Mesothelial cell of epicardium (in vitro differentiated cells): ENCODE measurements around the gene DUSP8. TPM values are rescaled to one million over a fixed set of nuclear protein-coding genes. Genes with fewer than 3 reads are reported as not detected.

Experiments
- DNase-seq, 2 experiments: peaks; one replicate each; pipeline ENCODE4 v3.0.0; 2021; ENCODE audit warnings: low spot score in 2 of 2; ENCODE audit not compliant: unreplicated experiment in 2 of 2
- H3K27ac Mint-ChIP-seq: 2 replicates; pipeline ENCODE4 v1.8.0; 2021; ENCODE audit warnings: mixed read lengths
- H3K27me3 Mint-ChIP-seq: 2 replicates; pipeline ENCODE4 v1.8.0; 2021; ENCODE audit warnings: low read depth, mixed read lengths
- H3K36me3 Mint-ChIP-seq: 2 replicates; pipeline ENCODE4 v1.8.0; 2021; ENCODE audit warnings: mixed read lengths
- H3K4me1 Mint-ChIP-seq: 2 replicates; pipeline ENCODE4 v1.8.0; 2021; ENCODE audit warnings: mixed read lengths
- H3K4me3 Mint-ChIP-seq: 2 replicates; pipeline ENCODE4 v1.8.0; 2021; ENCODE audit warnings: mild to moderate bottlenecking, moderate library complexity, mixed read lengths
- H3K9me3 Mint-ChIP-seq: 2 replicates; pipeline ENCODE4 v1.8.0; 2021; ENCODE audit warnings: mixed read lengths
- total RNA-seq: library from RNA; stranded (reverse); gene quantifications from 3 replicates; pipeline ENCODE4 v1.2.1, GENCODE V29; 2021
- TF ChIP-seq, protein P1 (sequence below): fragments of 200-600 bp; sonication (generic); IDR thresholded peaks from one replicate; pipeline ENCODE4 v1.5.0; 2021; ENCODE audit warnings: antibody characterized with exemption; ENCODE audit not compliant: unreplicated experiment

Gene DUSP8
- total RNA-seq, 1 donor from 2014 or later: 9.1 TPM

DNA sequence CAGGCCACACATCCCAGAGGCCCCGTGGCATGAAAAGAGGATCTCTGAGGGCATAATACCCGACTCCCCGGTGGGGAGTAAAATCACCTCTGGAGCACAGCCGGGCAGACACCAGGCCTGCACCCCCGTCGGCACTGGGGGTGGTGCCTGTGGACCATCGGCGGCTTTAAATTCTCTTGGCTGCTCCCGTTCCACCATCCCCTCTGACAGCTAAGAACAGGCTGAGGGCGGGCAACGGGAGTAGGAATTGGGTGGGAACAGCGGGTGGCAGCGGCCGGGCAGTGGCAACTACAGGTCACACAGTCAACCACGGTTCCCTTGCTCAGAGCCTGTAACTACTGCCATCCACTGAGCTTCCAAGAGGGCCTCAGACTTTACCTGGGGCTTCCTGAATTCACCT is 45.3 kb downstream of the DUSP8 start:
- Mint-ChIP-seq H3K27ac (no peak overlapping the region), H3K4me1 (peaks cover 9% of the 10 kb centered on the region)

DNA sequence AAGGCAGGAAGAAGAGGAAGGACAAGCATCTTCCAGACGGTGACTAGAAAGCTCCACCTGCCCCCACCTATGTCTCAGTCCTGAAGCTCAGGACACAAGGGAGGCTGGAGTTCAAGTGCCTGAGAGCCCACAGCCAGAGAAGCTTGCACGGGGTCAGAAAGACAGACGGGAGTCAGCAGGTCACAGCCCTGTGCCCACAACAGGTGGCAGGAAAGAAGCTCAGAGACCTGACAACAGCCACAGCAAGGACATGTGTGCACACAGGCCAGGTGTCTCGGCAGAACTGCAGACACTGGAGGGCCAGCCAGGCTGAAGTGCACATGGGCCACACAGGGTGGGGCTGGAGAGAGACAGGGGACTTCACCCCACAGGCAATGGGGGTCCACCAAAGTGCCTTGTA is 48.3 kb downstream of the DUSP8 start:
- H3K27me3 Mint-ChIP-seq: no peaks in the 10 kb centered on the region
- H3K4me3 Mint-ChIP-seq: no peak overlapping the region
- TF ChIP-seq, protein P1, sequence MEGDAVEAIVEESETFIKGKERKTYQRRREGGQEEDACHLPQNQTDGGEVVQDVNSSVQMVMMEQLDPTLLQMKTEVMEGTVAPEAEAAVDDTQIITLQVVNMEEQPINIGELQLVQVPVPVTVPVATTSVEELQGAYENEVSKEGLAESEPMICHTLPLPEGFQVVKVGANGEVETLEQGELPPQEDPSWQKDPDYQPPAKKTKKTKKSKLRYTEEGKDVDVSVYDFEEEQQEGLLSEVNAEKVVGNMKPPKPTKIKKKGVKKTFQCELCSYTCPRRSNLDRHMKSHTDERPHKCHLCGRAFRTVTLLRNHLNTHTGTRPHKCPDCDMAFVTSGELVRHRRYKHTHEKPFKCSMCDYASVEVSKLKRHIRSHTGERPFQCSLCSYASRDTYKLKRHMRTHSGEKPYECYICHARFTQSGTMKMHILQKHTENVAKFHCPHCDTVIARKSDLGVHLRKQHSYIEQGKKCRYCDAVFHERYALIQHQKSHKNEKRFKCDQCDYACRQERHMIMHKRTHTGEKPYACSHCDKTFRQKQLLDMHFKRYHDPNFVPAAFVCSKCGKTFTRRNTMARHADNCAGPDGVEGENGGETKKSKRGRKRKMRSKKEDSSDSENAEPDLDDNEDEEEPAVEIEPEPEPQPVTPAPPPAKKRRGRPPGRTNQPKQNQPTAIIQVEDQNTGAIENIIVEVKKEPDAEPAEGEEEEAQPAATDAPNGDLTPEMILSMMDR: no peak
- peaks cover 5% of the 10 kb centered on the region for H3K4me1 Mint-ChIP-seq
- H3K27ac Mint-ChIP-seq: no peak overlapping the region
- H3K36me3 Mint-ChIP-seq: no peaks in the 10 kb centered on the region
- no peaks in the 10 kb centered on the region for H3K9me3 Mint-ChIP-seq
- DNase-seq: no peak

More for the DNA sequence above, 45.3 kb downstream of the DUSP8 start:
- TF ChIP-seq, protein P1: no peak
- Mint-ChIP-seq H3K27me3 (no peaks in the 10 kb centered on the region), H3K36me3 (no peaks in the 10 kb centered on the region), H3K9me3 (no peaks in the 10 kb centered on the region), H3K4me3 (no peak overlapping the region)
- no peak for DNase-seq

DNA sequence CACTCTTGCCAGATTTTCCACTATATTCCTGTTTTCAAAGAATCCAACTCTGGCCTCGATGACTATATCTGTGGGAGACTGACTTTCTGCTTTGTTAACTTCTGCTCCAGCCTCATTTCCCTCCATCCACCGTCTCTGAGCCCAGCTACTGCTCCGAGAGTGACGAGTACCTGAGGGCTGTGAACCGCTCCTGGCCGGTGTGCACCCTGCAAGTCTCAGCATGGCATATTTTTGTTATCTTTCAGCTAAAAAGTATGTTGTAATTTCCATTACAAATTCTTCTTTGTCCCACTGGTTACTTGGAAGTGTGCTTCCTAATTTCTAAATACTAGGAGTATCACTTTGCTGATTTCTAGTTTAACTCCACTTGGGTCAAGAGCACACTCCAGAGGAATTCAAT is 49.0 kb downstream of the DUSP8 start:
- H3K27me3 Mint-ChIP-seq: no peaks in the 10 kb centered on the region
- H3K4me1 Mint-ChIP-seq: peaks cover 5% of the 10 kb centered on the region
- no peak overlapping the region for H3K27ac Mint-ChIP-seq
- TF ChIP-seq, protein P1: no peak
- DNase-seq: no peak
- H3K36me3 Mint-ChIP-seq: no peaks in the 10 kb centered on the region
- no peak overlapping the region for H3K4me3 Mint-ChIP-seq
- H3K9me3 Mint-ChIP-seq: no peaks in the 10 kb centered on the region

DNA sequence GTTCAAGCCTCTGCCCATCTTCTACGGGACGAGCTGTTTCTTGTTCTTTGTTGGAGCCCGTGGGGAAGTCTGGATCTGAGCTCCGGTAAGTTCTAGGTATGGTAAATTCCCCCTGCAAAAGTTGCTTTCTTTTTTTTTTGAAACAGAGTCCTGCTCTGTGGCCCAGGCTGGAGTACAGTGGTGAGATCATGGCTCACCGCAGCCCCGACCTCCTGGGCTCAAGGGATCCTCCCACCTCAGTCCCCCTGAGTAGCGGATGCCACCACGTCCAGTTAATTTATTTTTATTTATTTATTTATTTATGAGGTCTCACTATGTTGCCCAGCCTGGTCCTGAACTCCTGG is 50.0 kb downstream of the DUSP8 start:
- H3K27me3 Mint-ChIP-seq: no peaks in the 10 kb centered on the region

DNA sequence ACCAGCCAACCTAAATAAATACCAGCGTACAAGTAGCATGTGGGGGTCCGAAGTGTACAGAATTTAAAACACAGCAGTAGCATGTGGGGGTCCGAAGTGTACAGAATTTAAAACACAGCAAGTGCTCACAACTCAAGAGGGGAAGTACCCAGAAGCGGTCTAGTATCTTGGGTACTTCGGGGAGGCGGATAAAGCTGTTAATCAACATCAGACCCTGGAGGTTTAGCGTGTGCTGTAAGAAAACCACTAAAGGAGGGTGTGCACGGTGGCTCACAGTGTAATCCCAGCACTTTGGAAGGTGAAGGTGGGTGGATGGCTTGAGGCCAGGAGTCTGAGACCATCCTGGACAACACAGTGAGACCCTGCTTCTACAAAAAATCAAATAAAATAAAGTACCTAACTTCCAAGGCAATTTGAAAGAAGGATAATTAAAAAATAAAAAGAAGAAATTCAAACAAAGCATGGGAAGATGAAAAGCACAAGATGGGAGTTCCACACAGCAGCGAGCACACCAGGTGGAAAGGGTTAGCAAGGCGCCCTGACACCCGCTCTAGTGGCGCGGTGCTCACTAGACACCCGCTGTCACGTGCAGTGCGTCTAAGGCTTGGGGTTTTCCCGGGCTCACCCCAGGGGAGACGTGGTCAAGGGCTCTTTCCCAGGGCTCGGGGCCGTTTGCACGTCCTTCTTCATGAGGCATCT is 50.5 kb downstream of the DUSP8 start:
- no peak for DNase-seq
- Mint-ChIP-seq H3K4me3 (no peak overlapping the region), H3K9me3 (no peaks in the 10 kb centered on the region), H3K4me1 (peaks cover 5% of the 10 kb centered on the region), H3K27me3 (no peaks in the 10 kb centered on the region), H3K27ac (no peak overlapping the region), H3K36me3 (no peaks in the 10 kb centered on the region)
- TF ChIP-seq, protein P1: no peak

More for the DNA sequence above, 50.0 kb downstream of the DUSP8 start:
- no peak overlapping the region for H3K4me3 Mint-ChIP-seq
- H3K27ac Mint-ChIP-seq: no peak overlapping the region
- no peaks in the 10 kb centered on the region for H3K9me3 Mint-ChIP-seq
- DNase-seq: no peak
- H3K36me3 Mint-ChIP-seq: no peaks in the 10 kb centered on the region
- H3K4me1 Mint-ChIP-seq: peaks cover 5% of the 10 kb centered on the region
- TF ChIP-seq, protein P1: no peak
